C4-2B (cell line): ENCODE data around the gene PPP6R3.

Experiments
- ZFX ChIP-seq: fragments of 450-650 bp; IDR thresholded peaks from 2 replicates; pipeline ENCODE4 v1.6.1; 2017
- TF ChIP-seq, protein P1 (sequence below): fragments of 450-650 bp; conservative IDR thresholded peaks from 2 replicates; pipeline ENCODE4 v1.5.1; 2017; ENCODE audit warnings: mild to moderate bottlenecking

DNA sequence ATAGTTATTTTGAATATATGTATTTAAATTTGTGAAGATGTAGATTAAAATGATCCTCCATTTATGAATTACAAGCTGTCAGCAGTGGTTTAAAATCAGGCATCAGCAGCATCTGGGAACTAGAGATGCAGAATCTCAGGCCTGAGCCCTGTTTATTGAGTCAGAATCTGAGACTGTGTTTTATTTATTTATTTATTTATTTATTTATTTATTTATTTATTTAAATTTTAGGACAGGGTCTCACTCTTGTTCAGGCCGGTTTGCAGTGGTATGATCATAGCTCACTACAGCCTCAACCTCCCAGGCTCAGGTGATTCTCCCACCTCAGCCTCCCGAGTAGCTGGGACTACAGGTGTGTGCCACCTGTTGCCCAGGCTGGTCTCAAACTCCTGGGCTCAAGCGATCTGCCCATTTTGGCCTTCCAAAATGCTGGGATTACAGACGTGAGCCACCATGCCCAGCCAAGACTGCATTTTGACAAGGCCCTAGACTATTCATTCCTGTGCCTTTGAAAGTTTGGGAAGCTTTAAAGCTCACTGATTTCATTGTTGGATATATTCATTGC is 70.7 kb downstream of the PPP6R3 start:
- TF ChIP-seq, protein P1, sequence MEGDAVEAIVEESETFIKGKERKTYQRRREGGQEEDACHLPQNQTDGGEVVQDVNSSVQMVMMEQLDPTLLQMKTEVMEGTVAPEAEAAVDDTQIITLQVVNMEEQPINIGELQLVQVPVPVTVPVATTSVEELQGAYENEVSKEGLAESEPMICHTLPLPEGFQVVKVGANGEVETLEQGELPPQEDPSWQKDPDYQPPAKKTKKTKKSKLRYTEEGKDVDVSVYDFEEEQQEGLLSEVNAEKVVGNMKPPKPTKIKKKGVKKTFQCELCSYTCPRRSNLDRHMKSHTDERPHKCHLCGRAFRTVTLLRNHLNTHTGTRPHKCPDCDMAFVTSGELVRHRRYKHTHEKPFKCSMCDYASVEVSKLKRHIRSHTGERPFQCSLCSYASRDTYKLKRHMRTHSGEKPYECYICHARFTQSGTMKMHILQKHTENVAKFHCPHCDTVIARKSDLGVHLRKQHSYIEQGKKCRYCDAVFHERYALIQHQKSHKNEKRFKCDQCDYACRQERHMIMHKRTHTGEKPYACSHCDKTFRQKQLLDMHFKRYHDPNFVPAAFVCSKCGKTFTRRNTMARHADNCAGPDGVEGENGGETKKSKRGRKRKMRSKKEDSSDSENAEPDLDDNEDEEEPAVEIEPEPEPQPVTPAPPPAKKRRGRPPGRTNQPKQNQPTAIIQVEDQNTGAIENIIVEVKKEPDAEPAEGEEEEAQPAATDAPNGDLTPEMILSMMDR, result no peak
- TF ChIP-seq ZFX, result no peak
